KMS-11 (cell line): ENCODE data around the gene KHSRP.

ENCODE experiments used
- H2AFZ ChIP-seq: fragments of 200-600 bp; sonication (generic); 2 replicates; pipeline ENCODE4 v1.6.1; 2016; ENCODE audit warnings: antibody characterized with exemption, mixed run types, low read depth
- H3K27ac ChIP-seq: fragments of 200-600 bp; sonication (generic); 2 replicates; pipeline ENCODE4 v1.6.1; 2016; ENCODE audit warnings: mild to moderate bottlenecking, mixed run types
- H3K27me3 ChIP-seq: fragments of 200-600 bp; sonication (generic); 2 replicates; pipeline ENCODE4 v1.6.1; 2017; ENCODE audit warnings: mild to moderate bottlenecking, low read depth, mixed run types, moderate library complexity; ENCODE audit not compliant: insufficient read depth
- H3K36me3 ChIP-seq: fragments of 200-600 bp; sonication (generic); 2 replicates; pipeline ENCODE4 v1.6.1; 2017; ENCODE audit warnings: mild to moderate bottlenecking, mixed run types; ENCODE audit not compliant: insufficient read depth
- H3K4me1 ChIP-seq: fragments of 200-600 bp; sonication (generic); 2 replicates; pipeline ENCODE4 v1.6.1; 2016; ENCODE audit warnings: mild to moderate bottlenecking, low read depth, mixed run types; ENCODE audit not compliant: poor library complexity, severe bottlenecking
- H3K4me2 ChIP-seq: fragments of 200-600 bp; sonication (generic); 2 replicates; pipeline ENCODE4 v1.7.0; 2016; ENCODE audit warnings: mild to moderate bottlenecking, mixed run types
- H3K4me3 ChIP-seq: fragments of 200-600 bp; sonication (generic); IDR thresholded peaks from 2 replicates; pipeline ENCODE4 v1.6.1; 2017; ENCODE audit warnings: low read depth, low read length, mixed read lengths; ENCODE audit not compliant: insufficient read depth
- H3K79me2 ChIP-seq: fragments of 200-600 bp; sonication (generic); 2 replicates; pipeline ENCODE4 v1.6.1; 2016; ENCODE audit warnings: low read depth, mixed run types; ENCODE audit not compliant: insufficient read depth
- H3K9ac ChIP-seq: fragments of 200-600 bp; sonication (generic); 2 replicates; pipeline ENCODE4 v1.6.1; 2016; ENCODE audit warnings: mild to moderate bottlenecking, mixed run types
- H4K20me1 ChIP-seq: fragments of 200-600 bp; sonication (generic); 2 replicates; pipeline ENCODE4 v1.6.1; 2016; ENCODE audit warnings: mild to moderate bottlenecking, mixed run types; ENCODE audit not compliant: insufficient read depth
- TF ChIP-seq, protein P1 (sequence below): fragments of 200-600 bp; sonication (generic); conservative IDR thresholded peaks from 2 replicates; pipeline ENCODE4 v1.6.1; 2017; ENCODE audit warnings: low read depth, mild to moderate bottlenecking, antibody characterized with exemption, low read length, moderate library complexity, mixed read lengths

Gene KHSRP

DNA sequence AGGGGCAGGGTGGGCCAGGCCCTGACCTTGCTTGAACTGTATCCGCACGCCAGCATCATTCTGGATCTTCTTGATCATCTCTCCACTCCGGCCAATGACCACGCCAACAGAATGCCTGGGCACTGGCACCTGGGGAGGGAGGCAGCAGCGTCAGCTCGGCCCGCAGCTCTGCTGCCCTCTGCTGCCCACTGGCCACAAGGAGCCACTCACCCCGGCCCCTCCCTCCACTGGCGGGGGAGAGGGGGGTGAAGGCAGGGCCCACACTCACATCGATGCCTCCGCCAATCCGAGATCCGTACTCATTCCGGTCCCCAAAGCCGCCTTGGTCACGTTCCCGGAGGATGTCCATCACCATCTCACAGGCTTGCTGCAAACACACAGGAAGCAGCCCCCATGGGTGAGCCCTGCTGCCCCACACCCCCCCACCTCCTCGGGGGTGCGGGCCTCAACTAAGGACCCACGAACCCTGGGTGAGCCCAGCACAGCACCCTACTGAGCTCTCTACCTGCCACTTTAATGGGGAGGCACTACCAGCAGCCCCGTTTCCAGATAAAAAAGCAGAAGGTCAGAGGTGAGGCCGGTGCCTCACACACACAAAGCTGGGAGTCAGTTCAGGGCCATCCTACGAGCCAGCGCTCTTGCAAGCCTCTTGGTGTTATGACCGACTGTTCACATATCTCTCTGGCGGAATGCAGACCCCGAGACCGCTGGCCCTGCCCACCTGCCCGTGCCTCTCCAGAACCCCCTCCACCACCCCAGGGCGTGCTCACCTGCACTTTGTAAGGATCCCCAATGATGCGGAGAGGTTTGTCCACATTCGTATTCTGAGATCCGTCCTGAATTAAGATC is 6.7 kb downstream of the KHSRP start:
- Histone ChIP-seq H3K27me3 (no peaks in the 10 kb centered on the region), H3K4me1 (peaks cover 8% of the 10 kb centered on the region), H3K4me3 (no peak overlapping the region), H3K36me3 (peaks cover 13% of the 10 kb centered on the region; the same call in 1 of the 2 replicates), H3K79me2 (peaks cover 41% of the 10 kb centered on the region), H2AFZ (no peak overlapping the region), H4K20me1 (peaks cover 16% of the 10 kb centered on the region), H3K9ac (no peak overlapping the region), H3K4me2 (no peak overlapping the region), H3K27ac (no peak overlapping the region)
- TF ChIP-seq, protein P1, sequence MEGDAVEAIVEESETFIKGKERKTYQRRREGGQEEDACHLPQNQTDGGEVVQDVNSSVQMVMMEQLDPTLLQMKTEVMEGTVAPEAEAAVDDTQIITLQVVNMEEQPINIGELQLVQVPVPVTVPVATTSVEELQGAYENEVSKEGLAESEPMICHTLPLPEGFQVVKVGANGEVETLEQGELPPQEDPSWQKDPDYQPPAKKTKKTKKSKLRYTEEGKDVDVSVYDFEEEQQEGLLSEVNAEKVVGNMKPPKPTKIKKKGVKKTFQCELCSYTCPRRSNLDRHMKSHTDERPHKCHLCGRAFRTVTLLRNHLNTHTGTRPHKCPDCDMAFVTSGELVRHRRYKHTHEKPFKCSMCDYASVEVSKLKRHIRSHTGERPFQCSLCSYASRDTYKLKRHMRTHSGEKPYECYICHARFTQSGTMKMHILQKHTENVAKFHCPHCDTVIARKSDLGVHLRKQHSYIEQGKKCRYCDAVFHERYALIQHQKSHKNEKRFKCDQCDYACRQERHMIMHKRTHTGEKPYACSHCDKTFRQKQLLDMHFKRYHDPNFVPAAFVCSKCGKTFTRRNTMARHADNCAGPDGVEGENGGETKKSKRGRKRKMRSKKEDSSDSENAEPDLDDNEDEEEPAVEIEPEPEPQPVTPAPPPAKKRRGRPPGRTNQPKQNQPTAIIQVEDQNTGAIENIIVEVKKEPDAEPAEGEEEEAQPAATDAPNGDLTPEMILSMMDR, result no peak

DNA sequence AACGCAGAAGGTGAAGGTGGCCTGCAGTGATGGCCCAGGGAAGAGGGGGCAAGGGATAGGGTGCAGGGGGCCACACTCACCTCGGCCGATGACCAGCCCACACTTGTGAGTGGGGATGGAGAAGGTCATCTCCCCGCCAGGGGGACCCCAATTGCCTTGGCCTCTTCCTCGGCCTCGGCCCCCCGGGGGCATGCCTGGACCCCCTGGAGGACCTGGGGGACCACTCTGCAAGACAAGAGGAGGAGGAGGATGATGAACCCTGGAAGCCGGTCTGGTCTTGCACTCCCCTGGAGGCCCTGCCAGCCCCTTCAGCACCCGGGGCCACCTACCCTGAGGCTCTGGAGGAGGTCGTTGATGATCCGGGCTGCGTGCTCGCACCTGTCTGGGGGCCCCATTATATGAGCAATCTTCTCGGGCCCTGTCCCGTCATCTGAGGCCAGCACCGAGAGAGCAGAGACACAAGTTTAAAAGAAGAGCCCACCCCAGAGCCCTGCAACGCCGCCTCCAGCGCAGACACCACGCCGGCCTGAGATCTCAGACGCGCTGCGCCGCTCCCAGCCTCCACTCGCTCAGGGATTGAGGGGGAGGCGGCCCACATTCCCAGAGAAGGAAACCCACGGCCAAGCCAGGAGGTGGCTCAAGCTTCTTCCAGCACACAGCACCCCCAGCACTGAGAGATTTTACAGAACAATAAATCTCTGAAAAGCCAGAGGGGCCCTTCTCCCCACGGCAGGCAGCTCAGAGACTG is 7.8 kb downstream of the KHSRP start:
- peaks cover 6% of the 10 kb centered on the region; the same call in 1 of the 2 replicates for H4K20me1 ChIP-seq
- peaks cover 30% of the 10 kb centered on the region for H3K79me2 ChIP-seq
- H3K9ac ChIP-seq, result no peak overlapping the region
- H3K4me3 ChIP-seq, result no peak overlapping the region
- TF ChIP-seq, protein P1, result no peak
- peaks cover 13% of the 10 kb centered on the region; the same call in 1 of the 2 replicates for H3K36me3 ChIP-seq
- no peaks in the 10 kb centered on the region for H3K27me3 ChIP-seq
- H3K27ac ChIP-seq, result no peak overlapping the region
- H3K4me1 ChIP-seq, result no peaks in the 10 kb centered on the region
- H3K4me2 ChIP-seq, result no peak overlapping the region
- no peak overlapping the region for H2AFZ ChIP-seq

DNA sequence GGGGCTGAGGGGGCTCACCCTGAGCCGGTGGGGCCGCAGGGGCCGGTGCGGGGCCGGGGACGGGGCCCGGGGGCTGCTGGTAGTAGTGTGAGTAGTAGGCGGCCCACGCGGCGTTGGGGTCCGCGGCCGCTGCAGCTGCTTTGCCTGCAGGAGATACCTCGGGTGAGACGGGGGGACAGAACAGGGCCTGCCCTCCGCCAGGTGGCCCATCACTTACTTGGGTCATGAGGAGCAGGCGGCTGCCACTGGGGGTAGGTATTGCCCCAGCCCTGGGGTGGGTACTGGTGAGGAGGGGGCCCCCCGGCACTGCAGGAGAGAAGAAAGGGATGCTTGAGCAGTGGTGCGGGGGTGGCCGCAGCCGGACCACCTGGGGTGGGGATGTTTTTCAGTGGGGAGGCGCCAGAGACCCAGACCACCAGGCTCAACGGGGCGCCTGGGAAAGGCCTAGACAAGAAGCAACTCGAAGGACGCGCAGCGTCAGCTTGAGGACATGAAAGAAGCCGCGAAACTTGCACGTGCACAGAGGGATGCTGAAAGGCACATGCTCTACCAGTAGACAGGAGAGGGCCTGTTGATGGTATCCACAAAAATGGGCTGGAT is 8.9 kb downstream of the KHSRP start:
- Histone ChIP-seq H3K36me3 (peaks cover 13% of the 10 kb centered on the region; the same call in 1 of the 2 replicates), H3K4me3 (no peak overlapping the region), H3K4me1 (no peaks in the 10 kb centered on the region), H3K4me2 (no peak overlapping the region), H3K27ac (no peak overlapping the region), H2AFZ (no peak overlapping the region), H4K20me1 (no peaks in the 10 kb centered on the region), H3K27me3 (no peaks in the 10 kb centered on the region), H3K79me2 (peaks cover 18% of the 10 kb centered on the region), H3K9ac (no peak overlapping the region)
- TF ChIP-seq, protein P1, result no peak

DNA sequence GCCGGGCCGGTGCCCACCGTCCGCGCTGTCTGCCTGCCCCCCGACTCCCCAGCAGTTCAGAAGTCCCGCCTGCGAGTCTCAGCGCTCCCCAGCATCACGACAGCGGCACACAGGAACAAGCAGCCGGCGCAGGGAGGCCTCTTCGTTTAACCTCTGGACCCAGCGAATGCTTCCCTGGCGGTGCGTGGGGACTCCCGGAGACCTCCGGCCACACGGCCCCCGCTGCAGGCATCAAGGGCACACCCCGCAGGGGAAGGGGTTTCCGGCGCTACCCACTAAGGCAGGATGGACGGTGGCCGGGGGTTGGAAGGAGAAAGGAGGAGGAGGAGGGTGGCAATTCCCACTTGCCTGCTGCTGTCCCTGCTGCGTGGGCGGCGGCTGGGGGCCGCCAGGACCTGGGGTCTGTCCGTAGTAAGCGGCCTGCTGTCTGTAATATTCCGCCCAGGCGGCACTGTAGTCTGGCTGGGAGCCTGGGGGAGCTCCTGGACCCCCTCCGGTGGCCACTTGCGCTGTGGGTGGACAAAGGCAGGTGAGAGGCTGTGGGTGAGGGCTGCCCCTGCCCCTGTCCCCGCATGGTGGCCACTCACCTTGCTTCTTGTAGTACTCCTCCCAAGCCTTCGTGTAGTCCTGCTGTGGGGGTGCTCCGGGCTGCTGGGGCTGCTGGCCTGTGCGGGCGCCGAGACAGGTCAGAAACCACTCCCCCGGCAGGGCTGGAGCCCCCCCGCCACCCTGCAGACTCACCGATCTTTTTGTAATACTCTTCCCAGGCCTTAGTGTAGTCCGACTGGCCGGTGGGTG is 9.6 kb downstream of the KHSRP start:
- TF ChIP-seq, protein P1, result no peak
- Histone ChIP-seq H3K9ac (no peak overlapping the region), H3K4me1 (no peaks in the 10 kb centered on the region), H2AFZ (no peak overlapping the region), H4K20me1 (no peaks in the 10 kb centered on the region), H3K27ac (no peak overlapping the region), H3K4me2 (no peak overlapping the region), H3K4me3 (no peak overlapping the region), H3K27me3 (no peaks in the 10 kb centered on the region), H3K36me3 (peaks cover 11% of the 10 kb centered on the region; the same call in 1 of the 2 replicates), H3K79me2 (peaks cover 12% of the 10 kb centered on the region)
